HEK293 (cell line): ENCODE data around the gene GNG4.

Source experiments
- CTCF ChIA-PET: fragments of 350-600 bp; formaldehyde crosslinking; extraction: SDS; loops from one replicate; lab custom pipeline; 2021; ENCODE audit warnings: antibody characterized with exemption; lab: Yijun Ruan, JAX
- POLR2A ChIA-PET: fragments of 300-600 bp; formaldehyde crosslinking; extraction: SDS; loops from one replicate; lab custom pipeline; 2020; ENCODE audit warnings: antibody characterized with exemption, inconsistent platforms; lab: Yijun Ruan, JAX
- H3K27ac ChIP-seq: fragments of 200-500 bp; sonication (Bioruptor generic); 2 replicates; pipeline ENCODE4 v1.5.1; 2014; ENCODE audit warnings: low read depth, low read length, control low read depth, inconsistent platforms; ENCODE audit errors: extremely low read depth
- H3K36me3 ChIP-seq, 2 experiments: fragments of 200-500 bp in 1 of 2; sonication (Bioruptor generic) in 1 of 2; 1 replicate in 1 of 2; 2 replicates in 1 of 2; pipeline ENCODE4 v1.5.1; 2014 to 2017; ENCODE audit warnings: inconsistent platforms in 2 of 2, low read length in 2 of 2; ENCODE audit not compliant: control insufficient read depth in 2 of 2, insufficient read depth in 1 of 2
- H3K4me1 ChIP-seq: fragments of 200-500 bp; sonication (Bioruptor generic); 2 replicates; pipeline ENCODE4 v1.5.1; 2014; ENCODE audit warnings: mild to moderate bottlenecking, low read length, inconsistent platforms; ENCODE audit not compliant: control insufficient read depth, insufficient read depth
- H3K4me3 ChIP-seq: 2 replicates; pipeline ENCODE4 v1.5.1; 2011; ENCODE audit warnings: low read depth, mild to moderate bottlenecking, control low read depth, low read length, moderate library complexity
- H3K9me3 ChIP-seq: fragments of 200-500 bp; sonication (Bioruptor generic); 2 replicates; pipeline ENCODE4 v1.5.1; 2014; ENCODE audit warnings: low read depth, low read length, inconsistent platforms; ENCODE audit not compliant: control insufficient read depth, insufficient read depth
- HOXD13 ChIP-seq: sonication (generic); formaldehyde crosslinking; IDR thresholded peaks from 2 replicates; pipeline ENCODE4 v1.8.0; 2022; ENCODE audit warnings: missing genetic modification reagents, borderline replicate concordance
- KLF17 ChIP-seq: fragments of 450-650 bp; formaldehyde crosslinking; IDR thresholded peaks from 2 replicates; pipeline ENCODE4 v1.5.1; 2016; ENCODE audit warnings: missing biosample characterization, missing genetic modification characterization
- MEIS1 ChIP-seq: sonication (generic); formaldehyde crosslinking; IDR thresholded peaks from 2 replicates; pipeline ENCODE4 v1.8.1; 2022; ENCODE audit warnings: missing genetic modification reagents, mild to moderate bottlenecking, borderline replicate concordance
- TCF7L2 ChIP-seq: IDR thresholded peaks from 2 replicates; pipeline ENCODE4 v1.6.1; 2011; ENCODE audit warnings: low read depth, mild to moderate bottlenecking, inconsistent platforms, low read length, moderate library complexity, borderline replicate concordance
- WT1 ChIP-seq: fragments of 450-650 bp; formaldehyde crosslinking; IDR thresholded peaks from 2 replicates; pipeline ENCODE4 v1.5.1; 2016; ENCODE audit warnings: missing biosample characterization, missing genetic modification characterization
- ZIC2 ChIP-seq: fragments of 450-650 bp; formaldehyde crosslinking; IDR thresholded peaks from 2 replicates; pipeline ENCODE4 v1.5.1; 2016; ENCODE audit warnings: missing biosample characterization, missing genetic modification characterization
- ZNF155 ChIP-seq: fragments of 450-650 bp; formaldehyde crosslinking; IDR thresholded peaks from 2 replicates; pipeline ENCODE4 v1.5.1; 2016; ENCODE audit warnings: missing biosample characterization, missing genetic modification characterization
- ZNF19 ChIP-seq: fragments of 450-650 bp; formaldehyde crosslinking; IDR thresholded peaks from 2 replicates; pipeline ENCODE4; 2016; ENCODE audit warnings: missing biosample characterization, missing genetic modification characterization, low read depth
- ZNF239 ChIP-seq: fragments of 450-650 bp; formaldehyde crosslinking; IDR thresholded peaks from 2 replicates; pipeline ENCODE4 v1.5.1; 2016; ENCODE audit warnings: missing biosample characterization, missing genetic modification characterization
- ZNF26 ChIP-seq: fragments of 450-650 bp; formaldehyde crosslinking; IDR thresholded peaks from 2 replicates; pipeline ENCODE4 v1.5.1; 2016; ENCODE audit warnings: missing biosample characterization, missing genetic modification characterization
- ZNF274 ChIP-seq, 2 experiments: fragments of 200-500 bp in 1 of 2; fragments of 450-650 bp in 1 of 2; sonication (Bioruptor generic) in 1 of 2; formaldehyde crosslinking in 1 of 2; IDR thresholded peaks; 2 replicates each; pipeline versions ENCODE4 v1.5.1 to v1.6.1; 2014 to 2016; ENCODE audit warnings: borderline replicate concordance in 1 of 2, inconsistent platforms in 1 of 2, low read length in 1 of 2, missing biosample characterization in 1 of 2, missing genetic modification characterization in 1 of 2
- ZNF311 ChIP-seq: fragments of 450-650 bp; formaldehyde crosslinking; IDR thresholded peaks from 2 replicates; pipeline ENCODE4 v1.5.1; 2017; ENCODE audit warnings: missing biosample characterization, missing genetic modification characterization, borderline replicate concordance
- ZNF335 ChIP-seq: fragments of 450-650 bp; formaldehyde crosslinking; conservative IDR thresholded peaks from 2 replicates; pipeline ENCODE4 v1.5.1; 2016; ENCODE audit warnings: missing biosample characterization, missing genetic modification characterization
- ZNF350 ChIP-seq: fragments of 450-650 bp; formaldehyde crosslinking; IDR thresholded peaks from 2 replicates; pipeline ENCODE4 v1.5.0; 2017; ENCODE audit warnings: missing biosample characterization, mild to moderate bottlenecking, missing genetic modification characterization
- ZNF623 ChIP-seq: fragments of 450-650 bp; formaldehyde crosslinking; IDR thresholded peaks from 2 replicates; pipeline ENCODE4 v1.5.1; 2016; ENCODE audit warnings: missing biosample characterization, missing genetic modification characterization
- ZNF626 ChIP-seq: fragments of 450-650 bp; sonication (Bioruptor Pico); formaldehyde crosslinking; IDR thresholded peaks from 2 replicates; pipeline ENCODE4 v1.5.1; 2018; ENCODE audit warnings: missing biosample characterization, missing genetic modification characterization, inconsistent platforms
- ZNF792 ChIP-seq: fragments of 450-650 bp; formaldehyde crosslinking; IDR thresholded peaks from 2 replicates; pipeline ENCODE4 v1.5.1; 2016; ENCODE audit warnings: missing biosample characterization, missing genetic modification characterization
- ZSCAN16 ChIP-seq: fragments of 450-650 bp; formaldehyde crosslinking; IDR thresholded peaks from 2 replicates; pipeline ENCODE4 v1.5.1; 2016; ENCODE audit warnings: missing biosample characterization, missing genetic modification characterization
- ZSCAN18 ChIP-seq: fragments of 450-650 bp; formaldehyde crosslinking; IDR thresholded peaks from 2 replicates; pipeline ENCODE4 v1.5.1; 2016; ENCODE audit warnings: missing biosample characterization, missing genetic modification characterization

The GNG4 gene

GRCh38 chr1:235566084-235566483 lies 83.5 kb downstream of the GNG4 start:
- TF ChIP-seq ZIC2 = peak; percentile 76
- TF ChIP-seq ZSCAN18 (tag by site-specific recombination) = no peak
- ChIA-PET POLR2A (no interaction called here), CTCF (interaction anchor here (1.3 kb wide), 1 partner anchor 9 kb away, joined by 6 read pairs; no protein-coding TSS in a partner anchor)
- Histone ChIP-seq H3K27ac (no peak overlapping the region), H3K4me1 (no peaks in the 10 kb centered on the region), H3K36me3 (peaks cover 0 to 4% of the 10 kb centered on the region in 2 experiments; a peak in 1 of 3 replicates), H3K4me3 (no peak overlapping the region), H3K9me3 (no peaks in the 10 kb centered on the region)

GRCh38 chr1:235563513-235564061 lies 86.0 kb downstream of the GNG4 start:
- CTCF ChIA-PET = interaction anchor here (0.5 to 0.6 kb wide), 2 partner anchors 34 to 1603 kb away, joined by 3 read pairs; no protein-coding TSS in a partner anchor
- POLR2A ChIA-PET = no interaction called here
- Histone ChIP-seq H3K4me1 (no peaks in the 10 kb centered on the region), H3K4me3 (no peak overlapping the region), H3K9me3 (no peaks in the 10 kb centered on the region), H3K27ac (no peak overlapping the region), H3K36me3 (peaks cover 0 to 4% of the 10 kb centered on the region in 2 experiments; a peak in 1 of 3 replicates)
- TF ChIP-seq ZSCAN16 (tag by site-specific recombination) (no peak), ZNF274 (IDR thresholded peaks at IDR 0.05; ENCODE audit: low read length) (no peak), ZNF274 (tag by site-specific recombination; IDR thresholded peaks at IDR 0.05; ENCODE audit: borderline replicate concordance) (no peak), ZNF792 (tag by site-specific recombination) (no peak), ZNF311 (tag by site-specific recombination) (no peak), ZNF239 (tag by site-specific recombination) (no peak), ZNF623 (tag by site-specific recombination) (no peak), ZNF626 (tag by site-specific recombination) (no peak), HOXD13 (CRISPR knock-in tag) (no peak), TCF7L2 (no peak), KLF17 (tag by site-specific recombination) (no peak), ZNF155 (tag by site-specific recombination) (no peak), WT1 (tag by site-specific recombination) (no peak), ZNF26 (tag by site-specific recombination) (no peak), ZNF19 (tag by site-specific recombination) (no peak), ZNF335 (tag by site-specific recombination) (no peak), ZNF350 (tag by site-specific recombination) (no peak), MEIS1 (CRISPR knock-in tag) (no peak)
